ENCODE measurements around the gene FAM209A.
"Not testable (repeated sequence)": the region's sequence is repeated elsewhere in the genome, so short reads cannot be mapped to it uniquely, and the experiment has no call there.

Gene FAM209A

DNA sequence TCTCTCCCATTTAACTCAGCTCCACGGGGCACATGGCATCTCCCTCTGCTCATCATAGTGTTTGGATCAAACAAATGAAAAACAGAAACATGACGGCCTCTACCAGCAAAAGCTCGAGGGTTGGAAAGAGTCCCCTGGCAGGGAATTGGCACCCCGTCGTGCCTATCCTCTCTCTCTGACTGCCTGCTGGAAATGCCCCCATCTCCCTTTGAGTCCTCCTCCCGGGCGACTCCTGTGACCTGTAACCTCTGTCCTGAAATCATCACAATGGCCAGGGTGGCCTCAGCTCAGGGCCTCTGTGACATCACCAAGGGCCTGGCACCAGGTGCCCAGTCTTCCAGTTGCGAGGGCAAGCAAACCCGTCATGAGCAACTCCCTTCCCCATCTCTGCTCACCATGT lies 8.4 kb downstream of the FAM209A start, which contains the start of gene FAM209B:
FAM209B (plus strand) TSS at position 301 of the 400 bp plus-strand sequence; CDS start at position 397, 96 bp downstream.
- H3K9me3 ChIP-seq (ENCODE audit: control insufficient read depth, low read length); H3K27me3 ChIP-seq (ENCODE audit: control insufficient read depth, insufficient read depth, low read length, poor library complexity, severe bottlenecking); H3K4me1 ChIP-seq (ENCODE audit: control insufficient read depth, insufficient read depth, low read length); H3K27ac ChIP-seq (ENCODE audit: insufficient read depth, low read depth, low read length, poor library complexity, severe bottlenecking); H3K4me3 ChIP-seq (ENCODE audit: insufficient read depth, low read depth, low read length); H3K36me3 ChIP-seq (ENCODE audit: control insufficient read depth, insufficient read depth, low read length): not testable (repeated sequence)
- WGBS, 2 experiments = 88 to 90% methylated on average over 9 of the region's 9 CpGs

DNA sequence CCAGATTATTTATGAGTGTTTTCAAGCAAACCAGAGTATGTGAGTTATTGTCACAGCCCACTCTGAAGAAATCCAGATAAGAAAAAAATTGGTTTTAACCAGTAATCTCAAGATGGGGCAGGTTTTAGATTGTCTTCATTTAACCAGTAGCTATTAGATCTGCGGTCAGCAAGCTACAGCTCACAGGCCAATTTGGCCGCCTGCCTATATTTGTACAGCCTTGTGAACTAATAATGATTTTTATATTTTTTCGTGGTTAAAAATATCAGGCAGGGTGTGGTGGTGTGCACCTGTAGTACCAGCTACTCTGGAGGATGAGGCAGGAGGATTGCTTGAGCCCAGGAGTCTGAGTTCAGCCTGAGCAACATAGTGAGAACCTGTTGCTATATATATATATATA lies 13.5 kb downstream of the FAM209A start:
- Histone ChIP-seq H3K4me3 (ENCODE audit: insufficient read depth, low read depth, low read length) (no peak overlapping the region), H3K9me3 (ENCODE audit: control insufficient read depth, low read length) (no peaks in the 10 kb centered on the region), H3K27me3 (ENCODE audit: control insufficient read depth, insufficient read depth, low read length, poor library complexity, severe bottlenecking) (no peaks in the 10 kb centered on the region), H3K4me1 (ENCODE audit: control insufficient read depth, insufficient read depth, low read length) (no peaks in the 10 kb centered on the region), H3K36me3 (ENCODE audit: control insufficient read depth, insufficient read depth, low read length) (no peaks in the 10 kb centered on the region), H3K27ac (ENCODE audit: insufficient read depth, low read depth, low read length, poor library complexity, severe bottlenecking) (no peak overlapping the region)
- WGBS, 2 experiments = 90 to 91% methylated on average over 3 of the region's 3 CpGs

DNA sequence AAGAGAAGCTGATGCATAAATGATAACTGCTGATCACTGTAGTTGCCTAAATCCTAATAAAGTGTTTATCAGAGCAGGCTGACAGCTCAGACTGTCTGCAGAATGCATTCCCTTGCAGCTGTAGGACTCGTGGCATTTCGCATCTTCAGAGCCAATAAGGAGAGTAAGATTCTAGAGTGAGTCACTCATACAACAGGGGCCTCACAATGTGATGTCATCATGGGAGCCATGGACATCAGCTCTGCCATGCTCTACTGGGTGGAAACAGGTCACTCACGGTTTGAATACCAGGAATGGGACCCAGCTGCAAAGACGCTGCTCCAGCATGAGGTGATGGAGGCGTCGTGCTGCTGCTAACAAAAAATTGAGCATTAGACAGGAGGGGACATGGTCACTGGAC lies 15.9 kb downstream of the FAM209A start:
- Histone ChIP-seq H3K9me3 (ENCODE audit: control insufficient read depth, low read length) (no peaks in the 10 kb centered on the region), H3K27ac (ENCODE audit: insufficient read depth, low read depth, low read length, poor library complexity, severe bottlenecking) (no peak overlapping the region), H3K27me3 (ENCODE audit: control insufficient read depth, insufficient read depth, low read length, poor library complexity, severe bottlenecking) (no peaks in the 10 kb centered on the region), H3K36me3 (ENCODE audit: control insufficient read depth, insufficient read depth, low read length) (no peaks in the 10 kb centered on the region), H3K4me3 (ENCODE audit: insufficient read depth, low read depth, low read length) (no peak overlapping the region), H3K4me1 (ENCODE audit: control insufficient read depth, insufficient read depth, low read length) (no peaks in the 10 kb centered on the region)
- WGBS, 2 experiments = 92 to 95% methylated on average over 6 of the region's 6 CpGs

DNA sequence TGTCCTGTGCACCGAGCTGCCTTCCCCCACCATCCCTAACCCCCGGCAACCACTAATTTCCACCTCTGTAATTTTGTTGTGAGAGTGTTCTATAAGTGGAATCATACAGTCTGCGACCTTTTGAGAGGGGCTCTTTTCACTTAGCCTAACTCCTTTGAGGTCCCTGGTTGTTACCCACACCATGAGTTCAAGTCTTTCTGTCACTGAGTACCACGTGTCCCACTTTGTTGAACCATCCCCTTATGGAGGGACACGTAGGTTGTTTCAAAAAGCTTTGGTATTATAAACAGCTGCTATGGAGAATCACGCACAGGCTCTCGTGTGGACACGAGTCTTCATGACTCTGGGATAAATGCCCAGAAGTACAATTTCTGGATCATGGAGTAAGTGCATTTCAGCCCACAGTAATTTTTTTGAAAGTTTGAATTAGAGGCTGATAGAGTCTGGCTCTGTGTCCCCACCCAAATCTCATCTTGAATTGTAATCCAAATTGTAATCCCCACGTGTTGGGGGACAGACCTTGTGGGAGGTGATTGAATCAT lies 18.0 kb downstream of the FAM209A start:
- Histone ChIP-seq H3K4me3 (ENCODE audit: insufficient read depth, low read depth, low read length) (no peak overlapping the region), H3K4me1 (ENCODE audit: control insufficient read depth, insufficient read depth, low read length) (no peaks in the 10 kb centered on the region), H3K27ac (ENCODE audit: insufficient read depth, low read depth, low read length, poor library complexity, severe bottlenecking) (no peak overlapping the region), H3K9me3 (ENCODE audit: control insufficient read depth, low read length) (no peaks in the 10 kb centered on the region), H3K27me3 (ENCODE audit: control insufficient read depth, insufficient read depth, low read length, poor library complexity, severe bottlenecking) (no peaks in the 10 kb centered on the region), H3K36me3 (ENCODE audit: control insufficient read depth, insufficient read depth, low read length) (no peaks in the 10 kb centered on the region)
- WGBS, 2 experiments = 88 to 90% methylated on average over 7 to 9 of the region's 9 CpGs

DNA sequence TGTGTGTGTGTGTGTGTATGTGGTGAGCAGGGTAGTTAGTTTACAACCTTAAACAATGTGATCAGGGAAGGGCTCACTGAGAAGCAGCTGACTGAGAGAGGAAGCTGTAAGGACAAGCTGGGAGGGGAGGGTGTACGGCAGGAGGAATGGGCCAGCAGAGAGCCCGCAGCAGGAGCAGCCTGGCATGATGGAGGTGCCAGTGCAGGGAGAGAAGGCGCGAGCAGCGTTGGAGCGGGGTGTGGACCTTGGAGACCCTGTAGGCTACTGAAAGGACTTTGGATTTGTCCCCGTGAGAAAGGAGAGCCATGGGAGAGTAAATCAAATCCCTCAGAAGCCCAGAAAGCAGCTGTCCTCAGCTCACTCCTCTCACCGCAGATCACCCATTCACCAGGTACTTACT lies 27.0 kb downstream of the FAM209A start:
- H3K9me3 ChIP-seq (ENCODE audit: control insufficient read depth, low read length) = no peaks in the 10 kb centered on the region
- no peaks in the 10 kb centered on the region for H3K36me3 ChIP-seq (ENCODE audit: control insufficient read depth, insufficient read depth, low read length)
- H3K27me3 ChIP-seq (ENCODE audit: control insufficient read depth, insufficient read depth, low read length, poor library complexity, severe bottlenecking) = no peaks in the 10 kb centered on the region
- WGBS, 2 experiments = 94 to 96% methylated on average over 8 of the region's 8 CpGs
- H3K4me1 ChIP-seq (ENCODE audit: control insufficient read depth, insufficient read depth, low read length) = no peaks in the 10 kb centered on the region
- H3K4me3 ChIP-seq (ENCODE audit: insufficient read depth, low read depth, low read length) = no peak overlapping the region
- H3K27ac ChIP-seq (ENCODE audit: insufficient read depth, low read depth, low read length, poor library complexity, severe bottlenecking) = no peak overlapping the region

DNA sequence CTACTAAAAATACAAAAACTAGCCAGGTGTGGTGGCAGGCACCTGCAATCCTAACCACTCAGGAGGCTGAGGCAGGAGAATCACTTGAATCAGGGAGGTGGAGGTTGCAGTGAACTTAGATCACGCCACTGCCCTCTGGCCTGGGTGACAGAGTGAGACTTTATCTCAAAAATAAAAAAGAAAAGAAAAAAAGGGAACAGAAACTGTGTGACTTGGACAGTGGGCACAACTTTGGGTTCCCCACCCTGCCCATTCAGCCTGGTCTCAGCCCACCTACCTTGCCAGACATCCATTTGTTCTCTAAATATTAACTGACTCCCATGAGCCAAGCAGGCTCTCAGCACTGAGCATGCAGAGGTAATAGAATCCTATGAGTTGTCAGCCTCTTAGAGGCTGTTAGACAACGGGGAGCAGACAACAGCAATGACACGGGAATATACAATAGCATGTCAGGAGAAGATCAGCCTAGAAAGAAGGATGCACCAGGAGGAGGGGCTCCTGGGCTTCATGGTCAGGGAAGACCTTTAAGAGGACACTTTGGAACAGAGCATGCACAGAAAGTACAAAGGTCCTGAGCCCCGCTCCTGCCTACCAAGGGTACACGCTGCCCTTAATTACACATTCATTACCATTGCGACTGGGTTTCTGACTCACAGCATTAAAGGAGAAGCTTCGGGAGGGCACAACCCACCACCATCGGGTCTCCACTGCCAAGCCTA lies 28.5 kb downstream of the FAM209A start:
- Histone ChIP-seq H3K36me3 (ENCODE audit: control insufficient read depth, insufficient read depth, low read length) (no peaks in the 10 kb centered on the region), H3K27ac (ENCODE audit: insufficient read depth, low read depth, low read length, poor library complexity, severe bottlenecking) (no peak overlapping the region), H3K9me3 (ENCODE audit: control insufficient read depth, low read length) (no peaks in the 10 kb centered on the region), H3K4me3 (ENCODE audit: insufficient read depth, low read depth, low read length) (no peak overlapping the region), H3K27me3 (ENCODE audit: control insufficient read depth, insufficient read depth, low read length, poor library complexity, severe bottlenecking) (no peaks in the 10 kb centered on the region), H3K4me1 (ENCODE audit: control insufficient read depth, insufficient read depth, low read length) (no peaks in the 10 kb centered on the region)
- whole genome bisulfite sequencing, 2 experiments = 83 to 84% methylated on average over 8 of the region's 8 CpGs

DNA sequence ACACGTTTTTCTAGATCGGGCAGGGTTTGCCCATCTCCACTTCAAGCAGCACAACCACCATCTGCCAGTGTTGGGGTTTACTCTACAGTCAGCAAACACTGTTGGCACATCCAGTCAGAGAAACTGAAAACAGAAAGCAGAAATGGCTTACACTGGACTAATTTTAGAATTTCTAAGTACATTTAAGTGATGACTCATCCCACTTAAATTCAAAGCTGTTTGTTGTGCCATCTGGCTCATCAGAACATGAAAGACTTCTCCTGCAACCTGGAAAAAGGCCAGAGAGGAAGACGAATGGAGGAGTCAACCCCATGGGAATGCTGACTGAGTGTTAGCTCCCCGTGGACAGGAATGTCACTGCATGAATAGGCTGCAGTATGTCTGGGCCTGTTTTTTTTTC lies 30.3 kb downstream of the FAM209A start:
- Histone ChIP-seq H3K36me3 (ENCODE audit: control insufficient read depth, insufficient read depth, low read length) (no peaks in the 10 kb centered on the region), H3K27me3 (ENCODE audit: control insufficient read depth, insufficient read depth, low read length, poor library complexity, severe bottlenecking) (no peaks in the 10 kb centered on the region), H3K9me3 (ENCODE audit: control insufficient read depth, low read length) (no peaks in the 10 kb centered on the region), H3K4me3 (ENCODE audit: insufficient read depth, low read depth, low read length) (no peak overlapping the region), H3K27ac (ENCODE audit: insufficient read depth, low read depth, low read length, poor library complexity, severe bottlenecking) (no peak overlapping the region), H3K4me1 (ENCODE audit: control insufficient read depth, insufficient read depth, low read length) (no peaks in the 10 kb centered on the region)
- whole genome bisulfite sequencing, 2 experiments = 62 to 64% methylated on average over 4 of the region's 4 CpGs

DNA sequence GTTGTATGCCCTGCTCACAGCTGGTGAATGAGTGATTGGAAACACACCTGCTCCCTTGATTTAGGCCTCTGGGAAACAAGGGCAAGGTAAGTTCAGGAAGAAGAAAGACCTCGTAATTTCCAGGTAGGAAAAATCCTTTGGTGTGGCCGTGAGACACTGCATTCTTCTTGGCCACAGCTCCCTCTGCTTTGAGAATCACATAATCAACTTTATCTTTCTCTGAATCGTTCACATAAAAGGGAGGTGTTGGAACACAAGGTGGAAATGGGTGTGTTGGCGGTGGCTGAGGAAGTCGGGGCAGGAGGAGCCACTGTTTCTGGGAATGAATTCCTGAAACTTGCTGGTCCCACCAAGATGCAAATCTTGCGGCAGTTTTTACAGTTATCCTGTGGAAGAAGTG lies 34.4 kb downstream of the FAM209A start:
- 92 to 93% methylated on average over 6 of the region's 6 CpGs for WGBS, 2 experiments
- Histone ChIP-seq H3K27ac (ENCODE audit: insufficient read depth, low read depth, low read length, poor library complexity, severe bottlenecking) (no peak overlapping the region), H3K4me3 (ENCODE audit: insufficient read depth, low read depth, low read length) (no peak overlapping the region), H3K36me3 (ENCODE audit: control insufficient read depth, insufficient read depth, low read length) (no peaks in the 10 kb centered on the region), H3K4me1 (ENCODE audit: control insufficient read depth, insufficient read depth, low read length) (no peaks in the 10 kb centered on the region), H3K9me3 (ENCODE audit: control insufficient read depth, low read length) (no peaks in the 10 kb centered on the region), H3K27me3 (ENCODE audit: control insufficient read depth, insufficient read depth, low read length, poor library complexity, severe bottlenecking) (no peaks in the 10 kb centered on the region)

DNA sequence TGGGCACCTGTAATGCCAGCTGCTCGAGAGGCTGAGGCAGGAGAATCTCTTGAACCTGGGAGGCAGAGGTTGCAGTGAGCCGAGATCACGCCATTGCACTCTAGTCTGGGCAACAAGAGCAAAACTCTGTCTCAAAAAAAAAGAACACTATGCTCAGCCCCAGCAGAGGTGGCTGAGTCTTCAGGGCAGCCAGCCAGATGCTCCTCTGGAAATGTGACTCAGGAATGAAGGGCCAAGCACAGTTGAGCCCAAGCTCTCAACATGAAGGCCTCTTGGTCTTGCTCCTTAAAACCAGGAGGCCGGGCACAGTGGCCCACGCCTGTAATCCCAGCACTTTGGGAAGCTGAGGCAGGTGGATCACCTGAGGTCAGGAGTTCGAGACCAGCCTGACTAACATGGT lies 40.0 kb downstream of the FAM209A start:
- H3K36me3 ChIP-seq (ENCODE audit: control insufficient read depth, insufficient read depth, low read length); H3K4me3 ChIP-seq (ENCODE audit: insufficient read depth, low read depth, low read length); H3K27ac ChIP-seq (ENCODE audit: insufficient read depth, low read depth, low read length, poor library complexity, severe bottlenecking); H3K9me3 ChIP-seq (ENCODE audit: control insufficient read depth, low read length); H3K27me3 ChIP-seq (ENCODE audit: control insufficient read depth, insufficient read depth, low read length, poor library complexity, severe bottlenecking); H3K4me1 ChIP-seq (ENCODE audit: control insufficient read depth, insufficient read depth, low read length): not testable (repeated sequence)
- WGBS, 2 experiments = 90 to 94% methylated on average over 6 of the region's 6 CpGs

DNA sequence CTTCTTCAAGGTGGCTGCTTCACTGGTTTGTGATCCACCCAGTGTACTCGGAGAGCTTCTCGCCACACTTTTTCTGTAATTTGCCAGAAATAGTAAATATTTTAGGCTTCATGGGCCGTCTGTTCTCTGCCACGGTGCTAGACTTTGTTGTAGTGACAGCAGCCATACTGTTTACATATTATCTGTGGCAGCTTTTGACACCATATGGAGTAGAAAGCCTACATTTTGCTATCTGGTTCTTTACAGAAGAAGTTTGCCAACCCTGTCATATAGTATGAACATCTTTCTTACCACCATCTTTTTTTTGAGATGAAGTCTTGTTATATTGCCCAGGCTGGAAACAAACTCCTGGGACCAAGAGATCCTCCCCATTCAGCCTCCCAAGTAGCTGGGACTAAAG lies 41.0 kb downstream of the FAM209A start:
- Histone ChIP-seq H3K36me3 (ENCODE audit: control insufficient read depth, insufficient read depth, low read length) (no peaks in the 10 kb centered on the region), H3K27me3 (ENCODE audit: control insufficient read depth, insufficient read depth, low read length, poor library complexity, severe bottlenecking) (no peaks in the 10 kb centered on the region), H3K9me3 (ENCODE audit: control insufficient read depth, low read length) (no peaks in the 10 kb centered on the region), H3K4me1 (ENCODE audit: control insufficient read depth, insufficient read depth, low read length) (no peaks in the 10 kb centered on the region), H3K4me3 (ENCODE audit: insufficient read depth, low read depth, low read length) (no peak overlapping the region), H3K27ac (ENCODE audit: insufficient read depth, low read depth, low read length, poor library complexity, severe bottlenecking) (no peak overlapping the region)
- 94 to 96% methylated on average over 4 of the region's 4 CpGs for WGBS, 2 experiments

Data from ectodermal cell (in vitro differentiated cells).